T-helper 22 cell (primary cell): Measurements from ENCODE around the gene NPEPL1.
"Not testable (repeated sequence)": the region's sequence is repeated elsewhere in the genome, so short reads cannot be mapped to it uniquely, and the experiment has no call there.

Experiments
- DNase-seq: peaks from one replicate; pipeline ENCODE4 v3.0.0-alpha.2; 2020; ENCODE audit warnings: low read depth

NPEPL1 gene

GRCh38 chr20:58714340-58714922, 21.8 kb downstream of the NPEPL1 start:
- DNase-seq: no peak

DNA sequence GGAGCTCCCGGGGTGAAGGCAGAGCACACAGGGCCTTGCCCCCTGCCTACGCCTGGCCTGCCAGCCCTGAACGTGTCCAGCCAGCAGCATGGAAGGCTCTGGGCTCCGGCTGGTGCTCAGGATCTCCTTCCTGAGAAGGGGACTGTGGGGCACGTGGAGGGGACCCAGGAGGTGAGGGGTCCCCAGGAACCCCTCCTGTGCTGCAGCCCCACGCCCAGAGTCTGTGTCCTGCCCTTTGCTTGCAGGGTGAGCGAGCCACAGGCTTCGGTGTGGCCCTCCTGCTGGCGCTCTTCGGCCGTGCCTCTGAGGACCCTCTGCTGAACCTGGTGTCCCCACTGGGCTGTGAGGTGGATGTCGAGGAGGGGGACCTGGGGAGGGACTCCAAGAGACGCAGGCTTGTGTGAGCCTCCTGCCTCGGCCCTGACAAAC, 22.3 kb downstream of the NPEPL1 start:
- no peak for DNase-seq

DNA sequence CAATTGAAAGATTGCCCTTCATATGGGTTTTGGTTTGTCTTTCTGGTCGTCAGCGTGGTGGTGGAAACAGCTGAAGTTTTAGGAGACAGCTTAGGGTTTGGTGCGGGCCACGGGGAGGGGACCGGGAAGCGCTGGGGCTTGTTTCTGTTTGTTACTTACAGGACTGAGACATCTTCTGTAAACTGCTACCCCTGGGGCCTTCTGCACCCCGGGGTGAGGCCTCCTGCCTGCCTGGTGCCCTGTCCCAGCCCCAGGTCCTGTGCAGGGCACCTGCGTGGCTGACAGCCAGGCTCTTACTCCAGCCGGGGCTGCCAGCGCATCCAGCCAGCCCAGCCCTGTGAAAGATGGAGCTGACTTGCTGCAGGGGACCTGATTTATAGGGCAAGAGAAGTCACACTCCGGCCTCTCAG, 22.8 kb downstream of the NPEPL1 start:
- DNase-seq: no peak

DNA sequence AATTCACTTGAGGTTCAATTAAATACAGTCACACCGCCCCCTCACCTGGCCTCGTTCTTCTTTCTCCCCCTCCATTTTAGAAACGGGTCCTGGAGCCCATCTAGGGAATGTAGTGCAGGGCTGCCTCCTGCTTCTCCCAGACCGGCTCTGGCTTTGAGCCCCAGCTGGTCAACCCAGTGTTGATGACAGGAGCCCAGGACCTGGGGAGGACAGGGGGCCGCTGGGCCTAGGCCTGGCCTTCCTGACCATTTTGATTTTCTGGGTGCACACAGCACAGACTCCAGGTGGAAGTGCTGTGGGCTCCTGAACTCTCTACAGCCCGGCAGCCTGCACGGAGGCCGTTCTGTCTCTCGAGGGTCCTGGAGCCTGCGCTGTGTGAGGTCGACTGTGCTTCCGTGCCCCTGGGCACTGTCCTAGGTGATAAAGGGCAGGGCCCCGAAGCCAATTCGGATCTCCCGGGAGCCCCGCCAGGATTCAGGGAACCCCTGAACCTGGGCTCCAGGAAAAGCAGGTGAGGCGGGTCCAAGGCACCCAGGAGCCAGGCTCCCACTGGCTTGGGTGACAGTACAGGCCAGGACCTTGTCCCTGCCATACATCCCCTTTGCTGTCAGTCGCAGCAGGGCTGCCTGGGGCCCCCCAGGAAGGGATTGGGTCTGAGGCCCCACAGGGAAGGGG, 23.3 kb downstream of the NPEPL1 start:
- DNase-seq: no peak

GRCh38 chr20:58716476-58717277, 24.1 kb downstream of the NPEPL1 start:
- no peak for DNase-seq

DNA sequence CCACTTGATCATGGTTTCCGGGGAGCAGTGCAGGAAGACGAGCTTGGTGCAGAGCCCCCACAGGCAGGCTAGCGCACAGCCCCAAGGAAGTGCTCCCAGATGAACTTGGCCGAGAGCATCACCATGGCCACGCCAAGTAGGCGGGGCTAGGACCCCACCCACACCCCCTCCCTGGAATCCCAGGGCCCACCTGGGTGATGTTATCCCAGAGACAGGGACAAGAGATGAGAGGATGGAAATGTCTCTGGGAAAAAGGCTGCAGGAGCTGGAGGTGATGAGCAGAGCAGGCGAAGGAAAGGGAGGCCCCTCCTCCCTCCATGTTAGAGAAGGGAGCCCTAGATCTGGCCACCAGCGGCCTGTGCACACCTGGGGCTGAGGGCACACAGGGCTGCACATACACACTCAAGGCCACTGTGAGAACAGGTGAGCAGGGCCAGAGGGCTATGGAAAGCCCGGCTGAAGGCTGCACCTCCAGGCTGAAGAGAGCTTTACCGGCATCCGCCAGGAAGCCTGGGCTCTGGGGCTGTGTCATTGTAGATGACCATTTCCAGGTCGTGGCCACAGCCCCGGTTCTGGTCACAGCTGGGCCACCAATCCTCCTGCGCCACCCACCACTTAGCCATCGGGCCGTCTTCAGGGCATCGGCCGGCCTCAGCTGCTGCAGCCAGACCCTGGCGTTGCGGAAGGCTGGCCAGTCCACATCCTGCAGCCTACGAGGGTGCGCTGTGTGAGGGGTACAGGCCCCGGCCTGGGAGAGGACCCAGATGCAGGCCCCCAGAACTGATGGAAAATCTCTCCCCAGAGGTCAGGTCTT, 24.9 kb downstream of the NPEPL1 start:
- DNase-seq: no peak

GRCh38 chr20:58718121-58718563, 25.5 kb downstream of the NPEPL1 start:
- DNase-seq: no peak

- DNase-seq: no peak
Measured at GRCh38 chr20:58718729-58719128, 26.1 kb downstream of the NPEPL1 start.

GRCh38 chr20:58719258-58719657, 26.7 kb downstream of the NPEPL1 start:
- DNase-seq: no peak

GRCh38 chr20:58719971-58720371, 27.4 kb downstream of the NPEPL1 start:
- no peak for DNase-seq

- no peak for DNase-seq
Measured at GRCh38 chr20:58720890-58721289, 28.3 kb downstream of the NPEPL1 start.

GRCh38 chr20:58721951-58722778, 29.6 kb downstream of the NPEPL1 start:
- DNase-seq: no peak

GRCh38 chr20:58722877-58723627, 30.5 kb downstream of the NPEPL1 start:
- DNase-seq: no peak

DNA sequence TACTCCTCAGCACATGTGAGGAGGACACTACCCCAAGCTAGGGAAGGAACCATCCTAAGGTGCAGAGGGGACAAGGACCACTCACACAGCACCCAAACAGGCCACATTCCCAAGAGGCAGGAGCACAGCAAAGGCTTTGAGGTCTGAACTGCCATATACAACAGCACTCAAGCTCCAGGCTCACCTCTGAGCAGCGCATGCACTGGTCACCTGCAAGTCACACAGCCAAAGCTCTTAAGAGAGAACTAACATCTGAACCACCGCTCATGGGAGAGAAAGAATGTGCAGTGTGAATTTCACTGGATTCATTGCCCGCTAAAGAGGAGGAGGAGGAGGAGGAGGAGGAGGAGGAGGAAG, 31.0 kb downstream of the NPEPL1 start:
- no peak for DNase-seq

GRCh38 chr20:58726156-58726555, 33.6 kb downstream of the NPEPL1 start:
- DNase-seq: not testable (repeated sequence)

- no peak for DNase-seq
Measured at GRCh38 chr20:58731192-58731591, 38.6 kb downstream of the NPEPL1 start.

DNA sequence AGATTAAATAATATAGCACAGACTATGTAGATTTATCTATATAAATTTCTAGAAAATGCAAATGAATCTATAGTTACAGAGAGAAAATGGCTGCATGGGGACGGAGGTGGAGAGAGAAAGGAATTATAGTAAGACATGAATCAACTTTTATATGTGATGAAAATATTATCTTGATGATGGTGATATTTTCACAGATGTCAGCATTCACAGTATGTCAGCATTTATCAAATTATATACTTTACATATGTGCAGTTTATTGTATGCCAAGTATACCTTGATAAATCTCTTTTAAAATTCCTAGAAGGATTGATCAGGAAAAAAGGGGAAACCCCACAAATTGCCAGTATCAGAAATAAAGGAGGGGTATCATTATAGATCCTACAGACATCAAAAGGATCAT, 44.6 kb downstream of the NPEPL1 start:
- DNase-seq: no peak

GRCh38 chr20:58740356-58741308, 48.0 kb downstream of the NPEPL1 start:
- DNase-seq: no peak

DNA sequence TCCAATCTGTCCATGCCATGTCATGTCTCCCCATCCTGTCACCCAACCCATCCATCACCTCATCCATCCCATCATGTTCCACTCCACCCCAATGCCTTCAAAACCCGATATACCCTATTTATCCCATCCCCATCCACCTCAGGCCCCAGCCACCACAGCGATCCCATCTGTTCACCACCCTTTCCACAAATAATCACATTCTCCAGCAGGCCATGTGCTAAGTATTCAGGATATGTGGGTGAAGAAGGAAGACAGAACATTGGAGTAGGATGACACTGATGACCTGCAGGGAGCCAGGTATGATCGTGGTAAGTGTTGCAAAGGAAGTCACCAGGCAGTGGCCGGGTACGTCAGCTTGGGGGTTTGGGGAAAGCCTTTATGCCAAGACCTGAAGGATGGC, 48.8 kb downstream of the NPEPL1 start:
- DNase-seq: no peak
